ENCODE results near the gene LRGUK. TPM values are rescaled to one million over a fixed set of nuclear protein-coding genes. Genes with fewer than 3 reads are reported as not detected.

LRGUK gene
- total and polyA plus RNA-seq, 2 of the 8 experiments (the other 6 are each of a cell fraction or from before 2014, with no cell fraction given) = 1.5 to 3.6 TPM

DNA sequence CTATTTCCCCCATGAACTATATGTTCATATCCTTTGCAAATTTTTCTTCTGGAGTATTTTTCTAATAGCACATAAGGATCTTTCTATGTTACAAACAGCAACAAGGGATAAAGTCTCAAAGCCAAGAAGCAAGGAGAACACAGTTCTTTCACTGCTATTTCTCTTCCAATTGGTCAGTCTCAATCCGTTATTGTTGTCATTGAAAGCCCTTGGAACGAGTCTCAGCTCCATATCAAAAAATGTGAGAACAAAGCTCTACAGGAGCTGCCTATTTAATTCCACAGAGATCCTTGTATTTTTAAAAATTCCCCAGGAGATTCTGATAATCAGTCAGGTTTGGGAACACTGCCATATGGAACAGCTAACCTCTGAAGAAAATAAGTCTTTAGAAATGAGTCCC is 173.8 kb downstream of the LRGUK start (continued):
- TF ChIP-seq RAD21 (IDR thresholded peaks at IDR 0.05 in 1 of 2, conservative IDR thresholded peaks at IDR 0.05 in 1 of 2; ENCODE audit: low read depth in 2 of 2, low read length in 2 of 2) = no peak
- TF ChIP-seq KDM1A (IDR thresholded peaks at IDR 0.05; ENCODE audit: borderline replicate concordance, low read length) = no peak
- no peak for TF ChIP-seq SRF (IDR thresholded peaks at IDR 0.05; ENCODE audit: low read depth, low read length)
- TF ChIP-seq, protein P1, sequence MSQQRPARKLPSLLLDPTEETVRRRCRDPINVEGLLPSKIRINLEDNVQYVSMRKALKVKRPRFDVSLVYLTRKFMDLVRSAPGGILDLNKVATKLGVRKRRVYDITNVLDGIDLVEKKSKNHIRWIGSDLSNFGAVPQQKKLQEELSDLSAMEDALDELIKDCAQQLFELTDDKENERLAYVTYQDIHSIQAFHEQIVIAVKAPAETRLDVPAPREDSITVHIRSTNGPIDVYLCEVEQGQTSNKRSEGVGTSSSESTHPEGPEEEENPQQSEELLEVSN (IDR thresholded peaks at IDR 0.05) = no peak
- TF ChIP-seq, protein P2, sequence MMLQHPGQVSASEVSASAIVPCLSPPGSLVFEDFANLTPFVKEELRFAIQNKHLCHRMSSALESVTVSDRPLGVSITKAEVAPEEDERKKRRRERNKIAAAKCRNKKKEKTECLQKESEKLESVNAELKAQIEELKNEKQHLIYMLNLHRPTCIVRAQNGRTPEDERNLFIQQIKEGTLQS (IDR thresholded peaks at IDR 0.05; ENCODE audit: insufficient read depth, low read depth, low read length) = no peak
- no peak for TF ChIP-seq TEAD4 (IDR thresholded peaks at IDR 0.05; ENCODE audit: low read depth, low read length)
- no peak for TF ChIP-seq ZNF274 (IDR thresholded peaks at IDR 0.05; ENCODE audit: borderline replicate concordance, extremely low read depth, low read length)
